ENCODE results near the gene PLEKHM3. TPM values are rescaled to one million over a fixed set of nuclear protein-coding genes. Genes with fewer than 3 reads are reported as not detected.
A peak's percentile ranks its signal among the peaks of the same experiment; 100 is the strongest.

The PLEKHM3 gene
- total and polyA plus RNA-seq, 2 of the 13 experiments (the other 11 are each of a cell fraction or from before 2014, with no cell fraction given): 4.5 to 4.7 TPM

DNA sequence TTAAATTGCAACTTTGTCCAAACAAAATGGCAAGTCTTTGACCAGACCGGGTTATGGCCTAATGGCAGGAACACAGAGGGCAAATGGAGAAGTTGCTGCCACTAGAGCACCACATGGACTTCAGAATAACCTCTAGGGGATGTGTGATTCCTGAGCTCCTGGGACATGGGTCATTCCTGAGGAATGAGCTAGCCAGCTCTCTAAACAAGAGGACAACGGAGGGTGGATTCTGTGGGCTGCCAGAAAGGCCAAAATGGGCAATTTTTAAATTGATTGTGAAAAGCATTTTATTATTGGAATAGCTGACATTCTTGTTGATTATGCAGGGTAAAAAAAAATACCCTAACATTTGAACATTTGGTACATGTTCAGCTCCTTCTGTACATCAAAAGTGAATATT, 145.8 kb downstream of the PLEKHM3 start (continued):
- TF ChIP-seq, protein P1, sequence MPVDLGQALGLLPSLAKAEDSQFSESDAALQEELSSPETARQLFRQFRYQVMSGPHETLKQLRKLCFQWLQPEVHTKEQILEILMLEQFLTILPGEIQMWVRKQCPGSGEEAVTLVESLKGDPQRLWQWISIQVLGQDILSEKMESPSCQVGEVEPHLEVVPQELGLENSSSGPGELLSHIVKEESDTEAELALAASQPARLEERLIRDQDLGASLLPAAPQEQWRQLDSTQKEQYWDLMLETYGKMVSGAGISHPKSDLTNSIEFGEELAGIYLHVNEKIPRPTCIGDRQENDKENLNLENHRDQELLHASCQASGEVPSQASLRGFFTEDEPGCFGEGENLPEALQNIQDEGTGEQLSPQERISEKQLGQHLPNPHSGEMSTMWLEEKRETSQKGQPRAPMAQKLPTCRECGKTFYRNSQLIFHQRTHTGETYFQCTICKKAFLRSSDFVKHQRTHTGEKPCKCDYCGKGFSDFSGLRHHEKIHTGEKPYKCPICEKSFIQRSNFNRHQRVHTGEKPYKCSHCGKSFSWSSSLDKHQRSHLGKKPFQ (CRISPR knock-in tag; IDR thresholded peaks at IDR 0.05; ENCODE audit: insufficient replicate concordance): no peak
- TF ChIP-seq NR2F6 (IDR thresholded peaks at IDR 0.05): no peak
- TF ChIP-seq NR2F6 (CRISPR knock-in tag; IDR thresholded peaks at IDR 0.05): peak; percentile 51; the same call in 1 of the 2 replicates
- TF ChIP-seq MBD4 (IDR thresholded peaks at IDR 0.05; ENCODE audit: borderline replicate concordance, low read length): no peak
- TF ChIP-seq ZMYM2 (CRISPR knock-in tag; IDR thresholded peaks at IDR 0.05): no peak
- TF ChIP-seq, protein P2, sequence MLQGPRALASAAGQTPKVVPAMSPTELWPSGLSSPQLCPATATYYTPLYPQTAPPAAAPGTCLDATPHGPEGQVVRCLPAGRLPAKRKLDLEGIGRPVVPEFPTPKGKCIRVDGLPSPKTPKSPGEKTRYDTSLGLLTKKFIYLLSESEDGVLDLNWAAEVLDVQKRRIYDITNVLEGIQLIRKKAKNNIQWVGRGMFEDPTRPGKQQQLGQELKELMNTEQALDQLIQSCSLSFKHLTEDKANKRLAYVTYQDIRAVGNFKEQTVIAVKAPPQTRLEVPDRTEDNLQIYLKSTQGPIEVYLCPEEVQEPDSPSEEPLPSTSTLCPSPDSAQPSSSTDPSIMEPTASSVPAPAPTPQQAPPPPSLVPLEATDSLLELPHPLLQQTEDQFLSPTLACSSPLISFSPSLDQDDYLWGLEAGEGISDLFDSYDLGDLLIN (CRISPR knock-in tag; IDR thresholded peaks at IDR 0.05; ENCODE audit: borderline replicate concordance): no peak
- no peak for TF ChIP-seq FOXA1 (IDR thresholded peaks at IDR 0.05)
- no peak for TF ChIP-seq FOXA1 (CRISPR knock-in tag; IDR thresholded peaks at IDR 0.05)
- no peak for TF ChIP-seq FOXK1 (CRISPR knock-in tag; IDR thresholded peaks at IDR 0.05; ENCODE audit: borderline replicate concordance, low read depth)
- no peak for TF ChIP-seq ATF7-NPFF (CRISPR knock-in tag; IDR thresholded peaks at IDR 0.05; ENCODE audit: low read depth)
- TF ChIP-seq SAP130 (CRISPR knock-in tag; IDR thresholded peaks at IDR 0.05; ENCODE audit: low read depth): 0 out of 2 replicates have a peak, but pooled peaks have one; percentile 21
- peak; percentile 47; the same call in 1 of the 2 replicates for TF ChIP-seq ZMYM4 (CRISPR knock-in tag; IDR thresholded peaks at IDR 0.05)
- TF ChIP-seq TAF1 (CRISPR knock-in tag; IDR thresholded peaks at IDR 0.05): no peak
- peak; percentile 27; the same call in 1 of the 2 replicates for TF ChIP-seq PHF21A (CRISPR knock-in tag; IDR thresholded peaks at IDR 0.05)
- no peak for TF ChIP-seq TGIF2 (CRISPR knock-in tag; IDR thresholded peaks at IDR 0.05)
- peak; percentile 23 for TF ChIP-seq YY1 (IDR thresholded peaks at IDR 0.05; ENCODE audit: insufficient read depth, insufficient replicate concordance, low read depth, low read length)
- TF ChIP-seq HDAC2 (CRISPR knock-in tag; IDR thresholded peaks at IDR 0.05): peak; percentile 45; the same call in 1 of the 2 replicates
- 0 out of 2 replicates have a peak, but pooled peaks have one; percentile 31 for TF ChIP-seq TOPORS (CRISPR knock-in tag; IDR thresholded peaks at IDR 0.05)
- TF ChIP-seq, protein P3, sequence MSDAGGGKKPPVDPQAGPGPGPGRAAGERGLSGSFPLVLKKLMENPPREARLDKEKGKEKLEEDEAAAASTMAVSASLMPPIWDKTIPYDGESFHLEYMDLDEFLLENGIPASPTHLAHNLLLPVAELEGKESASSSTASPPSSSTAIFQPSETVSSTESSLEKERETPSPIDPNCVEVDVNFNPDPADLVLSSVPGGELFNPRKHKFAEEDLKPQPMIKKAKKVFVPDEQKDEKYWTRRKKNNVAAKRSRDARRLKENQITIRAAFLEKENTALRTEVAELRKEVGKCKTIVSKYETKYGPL (CRISPR knock-in tag; IDR thresholded peaks at IDR 0.05): no peak
- no peak for TF ChIP-seq SOX6 (IDR thresholded peaks at IDR 0.05)
- peak; percentile 44 for TF ChIP-seq SOX6 (CRISPR knock-in tag; IDR thresholded peaks at IDR 0.05)
- TF ChIP-seq SALL1 (CRISPR knock-in tag; IDR thresholded peaks at IDR 0.05): peak; percentile 26; the same call in 1 of the 2 replicates
- TF ChIP-seq ZNF138 (CRISPR knock-in tag; IDR thresholded peaks at IDR 0.05; ENCODE audit: low read depth): no peak
- TF ChIP-seq ATF1 (CRISPR knock-in tag; IDR thresholded peaks at IDR 0.05): no peak
- peak; percentile 28; the same call in 1 of the 2 replicates for TF ChIP-seq ZFX (CRISPR knock-in tag; IDR thresholded peaks at IDR 0.05; ENCODE audit: low read depth)
- peak; percentile 53; the same call in 1 of the 2 replicates for TF ChIP-seq POGZ (CRISPR knock-in tag; IDR thresholded peaks at IDR 0.05)
- TF ChIP-seq ISX (CRISPR knock-in tag; conservative IDR thresholded peaks at IDR 0.05): no peak
- no peak for TF ChIP-seq MED8 (CRISPR knock-in tag; IDR thresholded peaks at IDR 0.05; ENCODE audit: insufficient replicate concordance)
- TF ChIP-seq MIXL1 (CRISPR knock-in tag; IDR thresholded peaks at IDR 0.05): no peak; the same call in 1 of the 2 replicates
- peak; percentile 24; the same call in 1 of the 2 replicates for TF ChIP-seq ELF3 (CRISPR knock-in tag; IDR thresholded peaks at IDR 0.05)
- peak; percentile 64 for TF ChIP-seq SMC3 (IDR thresholded peaks at IDR 0.05; ENCODE audit: low read length)
- 0 out of 2 replicates have a peak, but pooled peaks have one; percentile 14 for TF ChIP-seq PPARG (CRISPR knock-in tag; conservative IDR thresholded peaks at IDR 0.05)
- peak; percentile 64 for TF ChIP-seq RCOR2 (CRISPR knock-in tag; IDR thresholded peaks at IDR 0.05)
- TF ChIP-seq TEAD3 (CRISPR knock-in tag; optimal IDR thresholded peaks at IDR 0.05; ENCODE audit: borderline replicate concordance): peak; percentile 86

Measured in HepG2 (cell line).